Measurements from ENCODE around the gene MEPCE.

GRCh38 chr7:100419660-100420226 lies 9.9 kb upstream of the MEPCE start:
- TF ChIP-seq POLR2A (IDR thresholded peaks at IDR 0.05) (no peak), CTCF (IDR thresholded peaks at IDR 0.05) (no peak)

All from right lobe of liver (tissue), 4 donors.